SK-N-SH (cell line): ENCODE measurements around the gene CYFIP2. TPM values are rescaled to one million over a fixed set of nuclear protein-coding genes. Genes with fewer than 3 reads are reported as not detected.

Source experiments
- CTCF ChIA-PET: fragments of 300-600, 350-600 bp; formaldehyde crosslinking; extraction: SDS; loops from one replicate; lab custom pipeline; 2021; lab: Yijun Ruan, JAX
- POLR2A ChIA-PET: fragments of 350-600 bp; sonication (Branson Sonifier 250); formaldehyde crosslinking; extraction: SDS; loops from one replicate; lab custom pipeline; 2020; ENCODE audit warnings: antibody characterized with exemption, inconsistent platforms; lab: Yijun Ruan, JAX
- DNase-seq: peaks from one replicate; pipeline ENCODE4 v3.0.0; 2012
- H2AFZ ChIP-seq: fragments of 200-600 bp; sonication (generic); 2 replicates; pipeline ENCODE4 v1.8.1; 2016; ENCODE audit warnings: antibody characterized with exemption, mild to moderate bottlenecking, low read depth
- H3F3A ChIP-seq: fragments of 200-600 bp; sonication (generic); replicated peaks from 2 replicates; pipeline ENCODE3; 2016; ENCODE audit warnings: antibody characterized with exemption, mild to moderate bottlenecking; ENCODE audit not compliant: insufficient read depth
- H3K27ac ChIP-seq, 2 experiments: fragments of 200-500 bp in 1 of 2; fragments of 200-600 bp in 1 of 2; sonication (Bioruptor generic) in 1 of 2; sonication (generic), shearing (Covaris generic) in 1 of 2; 2 replicates each; pipeline versions ENCODE4 v1.5.1 to v1.6.1; 2014 to 2016; ENCODE audit warnings: low read depth in 2 of 2, inconsistent platforms in 1 of 2, low read length in 1 of 2, mild to moderate bottlenecking in 1 of 2, mixed read lengths in 1 of 2
- H3K27me3 ChIP-seq: fragments of 200-600 bp; sonication (generic), shearing (Covaris generic); 2 replicates; pipeline ENCODE4 v1.6.1; 2016; ENCODE audit warnings: mixed run types; ENCODE audit not compliant: insufficient read depth
- H3K36me3 ChIP-seq, 2 experiments: fragments of 200-500 bp in 1 of 2; fragments of 200-600 bp in 1 of 2; sonication (Bioruptor generic) in 1 of 2; sonication (generic) in 1 of 2; replicated peaks in 1 of 2; 2 replicates each; pipeline versions ENCODE3 to v1.5.1; 2014 to 2016; ENCODE audit warnings: low read length in 1 of 2, mild to moderate bottlenecking in 1 of 2; ENCODE audit not compliant: insufficient read depth in 2 of 2, control insufficient read depth in 1 of 2
- H3K4me1 ChIP-seq, 2 experiments: fragments of 200-500 bp in 1 of 2; fragments of 200-600 bp in 1 of 2; sonication (Bioruptor generic) in 1 of 2; sonication (generic), shearing (Covaris generic) in 1 of 2; 2 replicates each; pipeline versions ENCODE4 v1.5.1 to v1.6.1; 2014 to 2016; ENCODE audit warnings: low read depth in 1 of 2, low read length in 1 of 2, mixed run types in 1 of 2; ENCODE audit not compliant: insufficient read depth in 2 of 2, control insufficient read depth in 1 of 2
- H3K4me2 ChIP-seq: fragments of 200-600 bp; sonication (generic), shearing (Covaris generic); 2 replicates; pipeline ENCODE4 v1.6.1; 2017; ENCODE audit warnings: mixed run types
- H3K4me3 ChIP-seq, 2 experiments: fragments of 200-500 bp in 1 of 2; fragments of 200-600 bp in 1 of 2; sonication (Bioruptor generic) in 1 of 2; sonication (generic), shearing (Covaris generic) in 1 of 2; 2 replicates each; pipeline versions ENCODE4 v1.5.1 to v1.8.1; 2014 to 2016; ENCODE audit warnings: low read depth in 2 of 2, inconsistent platforms in 1 of 2, low read length in 1 of 2, mild to moderate bottlenecking in 1 of 2, mixed read lengths in 1 of 2, moderate library complexity in 1 of 2
- H3K79me2 ChIP-seq: fragments of 200-600 bp; sonication (generic); 2 replicates; pipeline ENCODE4 v1.8.1; 2017; ENCODE audit warnings: mild to moderate bottlenecking; ENCODE audit not compliant: insufficient read depth
- H3K9ac ChIP-seq: fragments of 200-600 bp; sonication (generic); 2 replicates; pipeline ENCODE4 v1.6.1; 2017; ENCODE audit warnings: mixed run types
- H3K9me2 ChIP-seq: fragments of 200-600 bp; sonication (generic); 2 replicates; pipeline ENCODE4 v1.6.1; 2017; ENCODE audit warnings: mixed run types
- H3K9me3 ChIP-seq: fragments of 200-600 bp; sonication (generic); 2 replicates; pipeline ENCODE4 v1.6.1; 2017; ENCODE audit warnings: mixed run types, mild to moderate bottlenecking, moderate library complexity
- H4K20me1 ChIP-seq: fragments of 200-600 bp; sonication (generic); 2 replicates; pipeline ENCODE4 v1.6.1; 2017; ENCODE audit warnings: mild to moderate bottlenecking, mixed run types; ENCODE audit not compliant: insufficient read depth
- CHD2 ChIP-seq: fragments of 150-350 bp; IDR thresholded peaks from 2 replicates; pipeline ENCODE4 v1.6.1; 2018; ENCODE audit warnings: low read length; ENCODE audit not compliant: partially characterized antibody
- CTCF ChIP-seq: fragments of 200-600 bp; sonication (generic); IDR thresholded peaks from 2 replicates; pipeline ENCODE4 v1.6.1; 2017; ENCODE audit warnings: antibody characterized with exemption, mild to moderate bottlenecking, moderate library complexity
- ELF1 ChIP-seq: IDR thresholded peaks from 2 replicates; pipeline ENCODE4 v1.4.0; 2012
- EZH2phosphoT487 ChIP-seq: fragments of 200-600 bp; sonication (generic); IDR thresholded peaks from 2 replicates; pipeline ENCODE4 v1.6.1; 2017; ENCODE audit warnings: low read depth, mixed run types, mild to moderate bottlenecking, antibody characterized with exemption, moderate library complexity, borderline replicate concordance
- FOSL2 ChIP-seq: IDR thresholded peaks from 2 replicates; pipeline ENCODE4 v1.4.0; 2012; ENCODE audit warnings: low read depth, mild to moderate bottlenecking, moderate library complexity, borderline replicate concordance
- FOXJ3 ChIP-seq: sonication (generic); formaldehyde crosslinking; IDR thresholded peaks from 2 replicates; pipeline ENCODE4 v1.5.1; 2020; ENCODE audit warnings: mild to moderate bottlenecking, missing genetic modification reagents
- GABPA ChIP-seq: IDR thresholded peaks from 2 replicates; pipeline ENCODE4 v1.4.0; 2012; ENCODE audit warnings: low read depth, mild to moderate bottlenecking
- GATA2 ChIP-seq: sonication (generic); formaldehyde crosslinking; IDR thresholded peaks from 2 replicates; pipeline ENCODE4 v1.5.0; 2020; ENCODE audit warnings: mild to moderate bottlenecking, missing genetic modification reagents
- MEF2A ChIP-seq: IDR thresholded peaks from 2 replicates; pipeline ENCODE4 v1.4.0; 2012; ENCODE audit warnings: low read depth, borderline replicate concordance
- NFIC ChIP-seq: IDR thresholded peaks from 2 replicates; pipeline ENCODE4 v1.4.0; 2012; ENCODE audit warnings: borderline replicate concordance
- NRF1 ChIP-seq: IDR thresholded peaks from 2 replicates; pipeline ENCODE4 v1.6.1; 2012; ENCODE audit warnings: low read depth, mild to moderate bottlenecking, low read length
- RAD21 ChIP-seq: IDR thresholded peaks from 2 replicates; pipeline ENCODE4 v1.6.1; 2012; ENCODE audit warnings: mild to moderate bottlenecking, low read length
- RCOR1 ChIP-seq: fragments of 150-350 bp; IDR thresholded peaks from 2 replicates; pipeline ENCODE4 v1.6.1; 2017; ENCODE audit warnings: antibody characterized with exemption, low read length
- RXRA ChIP-seq: IDR thresholded peaks from 2 replicates; pipeline ENCODE4 v1.4.0; 2012; ENCODE audit warnings: low read depth, mild to moderate bottlenecking, borderline replicate concordance
- SIN3A ChIP-seq: IDR thresholded peaks from 2 replicates; pipeline ENCODE4 v1.6.1; 2012; ENCODE audit warnings: low read depth, mild to moderate bottlenecking, low read length, moderate library complexity, borderline replicate concordance
- SMC3 ChIP-seq: IDR thresholded peaks from 2 replicates; pipeline ENCODE4 v1.6.1; 2012; ENCODE audit warnings: low read depth, low read length, improper control_type of control experiment
- TCF12 ChIP-seq: IDR thresholded peaks from 2 replicates; pipeline ENCODE4 v1.4.0; 2012
- USF1 ChIP-seq: IDR thresholded peaks from 2 replicates; pipeline ENCODE4 v1.4.0; 2012; ENCODE audit warnings: low read depth, borderline replicate concordance
- USF2 ChIP-seq: fragments of 150-350 bp; IDR thresholded peaks from 2 replicates; pipeline ENCODE4 v1.6.1; 2017; ENCODE audit warnings: antibody characterized with exemption, low read length, low read depth, borderline replicate concordance
- WGBS: methylation state at CpG from one replicate; pipeline ENCODE4 v1.1.6; 2017; ENCODE audit warnings: low lambda C conversion rate; 5-methylcytosine and 5-hydroxymethylcytosine counted together
- polyA plus RNA-seq, 3 experiments: library from polyadenylated mRNA; depleted of rRNA; stranded (reverse); fragments of >200 nt; gene quantifications; 2 replicates each; pipeline ENCODE4 v1.2.3, GENCODE V29; 2012
- TF ChIP-seq, protein P1 (sequence below): IDR thresholded peaks from 2 replicates; pipeline ENCODE4 v1.4.0; 2012; ENCODE audit warnings: low read depth, borderline replicate concordance
- TF ChIP-seq, protein P2 (sequence below): IDR thresholded peaks from 2 replicates; pipeline ENCODE4 v1.6.1; 2012; ENCODE audit warnings: mild to moderate bottlenecking, low read depth, low read length, moderate library complexity
- TF ChIP-seq, protein P3 (sequence below): fragments of 150-350 bp; IDR thresholded peaks from 2 replicates; pipeline ENCODE4 v1.6.1; 2016; ENCODE audit warnings: mild to moderate bottlenecking, low read depth, low read length

CYFIP2 gene
- polyA plus RNA-seq, 1 of the 3 experiments (the other 2 are of a cell fraction) = 20.1 TPM

- Histone ChIP-seq H3K9ac (no peak overlapping the region), H3K9me2 (no peaks in the 10 kb centered on the region), H3K79me2 (no peaks in the 10 kb centered on the region), H3K36me3 (peaks cover 0 to 18% of the 10 kb centered on the region in 2 experiments), H4K20me1 (no peaks in the 10 kb centered on the region), H3F3A (no peaks in the 10 kb centered on the region), H3K4me1 (peaks cover 0 to 3% of the 10 kb centered on the region in 2 experiments; a peak in 1 of 4 replicates), H2AFZ (peak overlapping the region; percentile 33; the same call in 1 of the 2 replicates), H3K4me2 (no peak overlapping the region), H3K9me3 (no peaks in the 10 kb centered on the region), H3K4me3 (no peak overlapping the region; a peak in 1 of 4 replicates), H3K27me3 (no peaks in the 10 kb centered on the region), H3K27ac (no peak overlapping the region)
- POLR2A ChIA-PET = no interaction called here
- 35% methylated on average over 6 of the region's 6 CpGs for WGBS
- DNase-seq = peak; percentile 82
- CTCF ChIA-PET = interaction anchor here (0.6 to 1.7 kb wide), 17 partner anchors 10 to 164 kb away, joined by 3 to 48 read pairs (median 5); partner anchors contain the start of gene CYFIP2
- TF ChIP-seq, protein P1, sequence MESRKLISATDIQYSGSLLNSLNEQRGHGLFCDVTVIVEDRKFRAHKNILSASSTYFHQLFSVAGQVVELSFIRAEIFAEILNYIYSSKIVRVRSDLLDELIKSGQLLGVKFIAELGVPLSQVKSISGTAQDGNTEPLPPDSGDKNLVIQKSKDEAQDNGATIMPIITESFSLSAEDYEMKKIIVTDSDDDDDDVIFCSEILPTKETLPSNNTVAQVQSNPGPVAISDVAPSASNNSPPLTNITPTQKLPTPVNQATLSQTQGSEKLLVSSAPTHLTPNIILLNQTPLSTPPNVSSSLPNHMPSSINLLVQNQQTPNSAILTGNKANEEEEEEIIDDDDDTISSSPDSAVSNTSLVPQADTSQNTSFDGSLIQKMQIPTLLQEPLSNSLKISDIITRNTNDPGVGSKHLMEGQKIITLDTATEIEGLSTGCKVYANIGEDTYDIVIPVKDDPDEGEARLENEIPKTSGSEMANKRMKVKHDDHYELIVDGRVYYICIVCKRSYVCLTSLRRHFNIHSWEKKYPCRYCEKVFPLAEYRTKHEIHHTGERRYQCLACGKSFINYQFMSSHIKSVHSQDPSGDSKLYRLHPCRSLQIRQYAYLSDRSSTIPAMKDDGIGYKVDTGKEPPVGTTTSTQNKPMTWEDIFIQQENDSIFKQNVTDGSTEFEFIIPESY = no peak
- TF ChIP-seq NRF1 (no peak), TCF12 (no peak), SMC3 (peak; percentile 89), SIN3A (no peak), RXRA (no peak), EZH2phosphoT487 (no peak), USF2 (no peak), RAD21 (peak; percentile 76), ELF1 (no peak), FOSL2 (no peak), NFIC (no peak), USF1 (no peak), MEF2A (no peak), CHD2 (peak; percentile 17), FOXJ3 (CRISPR knock-in tag) (no peak), CTCF (peak; percentile 80), GABPA (no peak), RCOR1 (no peak), GATA2 (CRISPR knock-in tag) (no peak)
- TF ChIP-seq, protein P2, sequence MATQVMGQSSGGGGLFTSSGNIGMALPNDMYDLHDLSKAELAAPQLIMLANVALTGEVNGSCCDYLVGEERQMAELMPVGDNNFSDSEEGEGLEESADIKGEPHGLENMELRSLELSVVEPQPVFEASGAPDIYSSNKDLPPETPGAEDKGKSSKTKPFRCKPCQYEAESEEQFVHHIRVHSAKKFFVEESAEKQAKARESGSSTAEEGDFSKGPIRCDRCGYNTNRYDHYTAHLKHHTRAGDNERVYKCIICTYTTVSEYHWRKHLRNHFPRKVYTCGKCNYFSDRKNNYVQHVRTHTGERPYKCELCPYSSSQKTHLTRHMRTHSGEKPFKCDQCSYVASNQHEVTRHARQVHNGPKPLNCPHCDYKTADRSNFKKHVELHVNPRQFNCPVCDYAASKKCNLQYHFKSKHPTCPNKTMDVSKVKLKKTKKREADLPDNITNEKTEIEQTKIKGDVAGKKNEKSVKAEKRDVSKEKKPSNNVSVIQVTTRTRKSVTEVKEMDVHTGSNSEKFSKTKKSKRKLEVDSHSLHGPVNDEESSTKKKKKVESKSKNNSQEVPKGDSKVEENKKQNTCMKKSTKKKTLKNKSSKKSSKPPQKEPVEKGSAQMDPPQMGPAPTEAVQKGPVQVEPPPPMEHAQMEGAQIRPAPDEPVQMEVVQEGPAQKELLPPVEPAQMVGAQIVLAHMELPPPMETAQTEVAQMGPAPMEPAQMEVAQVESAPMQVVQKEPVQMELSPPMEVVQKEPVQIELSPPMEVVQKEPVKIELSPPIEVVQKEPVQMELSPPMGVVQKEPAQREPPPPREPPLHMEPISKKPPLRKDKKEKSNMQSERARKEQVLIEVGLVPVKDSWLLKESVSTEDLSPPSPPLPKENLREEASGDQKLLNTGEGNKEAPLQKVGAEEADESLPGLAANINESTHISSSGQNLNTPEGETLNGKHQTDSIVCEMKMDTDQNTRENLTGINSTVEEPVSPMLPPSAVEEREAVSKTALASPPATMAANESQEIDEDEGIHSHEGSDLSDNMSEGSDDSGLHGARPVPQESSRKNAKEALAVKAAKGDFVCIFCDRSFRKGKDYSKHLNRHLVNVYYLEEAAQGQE = no peak
- TF ChIP-seq, protein P3, sequence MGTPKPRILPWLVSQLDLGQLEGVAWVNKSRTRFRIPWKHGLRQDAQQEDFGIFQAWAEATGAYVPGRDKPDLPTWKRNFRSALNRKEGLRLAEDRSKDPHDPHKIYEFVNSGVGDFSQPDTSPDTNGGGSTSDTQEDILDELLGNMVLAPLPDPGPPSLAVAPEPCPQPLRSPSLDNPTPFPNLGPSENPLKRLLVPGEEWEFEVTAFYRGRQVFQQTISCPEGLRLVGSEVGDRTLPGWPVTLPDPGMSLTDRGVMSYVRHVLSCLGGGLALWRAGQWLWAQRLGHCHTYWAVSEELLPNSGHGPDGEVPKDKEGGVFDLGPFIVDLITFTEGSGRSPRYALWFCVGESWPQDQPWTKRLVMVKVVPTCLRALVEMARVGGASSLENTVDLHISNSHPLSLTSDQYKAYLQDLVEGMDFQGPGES = no peak
Measured at GRCh38 chr5:157312492-157312891, 46.6 kb downstream of the CYFIP2 start.
